Activated CD4-positive, alpha-beta T cell treated with anti-CD3 and anti-CD28 coated beads for 4 hours (primary cell): ENCODE results near the gene NCBP2.
A peak's percentile ranks its signal among the peaks of the same experiment; 100 is the strongest.

Experiments
- DNase-seq, 2 donors: peaks; one replicate each; pipeline ENCODE4 v3.0.0-alpha.2; 2020

Gene NCBP2

DNA sequence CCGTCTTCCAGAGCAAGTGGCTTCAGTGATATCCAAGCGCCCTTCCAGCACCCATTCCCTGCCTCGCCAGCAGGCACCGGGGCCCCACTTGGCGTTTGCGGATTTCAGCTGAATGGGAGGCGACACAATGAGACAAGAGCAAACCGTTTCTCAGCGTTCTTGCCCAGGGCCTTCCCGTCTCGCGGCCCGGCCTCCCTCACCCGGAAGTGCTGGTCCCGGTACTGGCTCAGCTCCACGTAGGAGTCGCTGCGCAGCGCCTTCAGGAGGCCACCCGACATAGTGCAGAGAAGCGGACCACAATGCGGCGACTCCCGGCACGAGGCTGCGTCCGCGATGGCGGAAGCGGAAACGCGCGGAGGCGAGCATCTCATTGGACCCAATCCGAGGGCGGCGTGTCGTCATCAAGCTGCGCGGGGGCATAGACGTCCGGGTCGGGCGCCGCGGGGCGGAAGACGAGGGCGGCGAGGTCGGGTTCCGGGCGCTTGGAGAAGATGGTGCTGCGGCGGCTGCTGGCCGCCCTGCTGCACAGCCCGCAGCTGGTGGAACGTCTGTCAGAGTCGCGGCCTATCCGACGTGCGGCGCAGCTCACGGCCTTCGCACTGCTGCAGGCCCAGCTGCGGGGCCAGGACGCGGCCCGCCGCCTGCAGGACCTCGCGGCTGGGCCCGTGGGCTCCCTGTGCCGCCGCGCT, at the start of gene NCBP2:
TSS of gene NCBP2 (minus strand) at position 303 of the 689 bp plus-strand sequence. CDS start at position 278, 25 bp downstream.
- DNase-seq: peak; percentile 99 to 100

DNA sequence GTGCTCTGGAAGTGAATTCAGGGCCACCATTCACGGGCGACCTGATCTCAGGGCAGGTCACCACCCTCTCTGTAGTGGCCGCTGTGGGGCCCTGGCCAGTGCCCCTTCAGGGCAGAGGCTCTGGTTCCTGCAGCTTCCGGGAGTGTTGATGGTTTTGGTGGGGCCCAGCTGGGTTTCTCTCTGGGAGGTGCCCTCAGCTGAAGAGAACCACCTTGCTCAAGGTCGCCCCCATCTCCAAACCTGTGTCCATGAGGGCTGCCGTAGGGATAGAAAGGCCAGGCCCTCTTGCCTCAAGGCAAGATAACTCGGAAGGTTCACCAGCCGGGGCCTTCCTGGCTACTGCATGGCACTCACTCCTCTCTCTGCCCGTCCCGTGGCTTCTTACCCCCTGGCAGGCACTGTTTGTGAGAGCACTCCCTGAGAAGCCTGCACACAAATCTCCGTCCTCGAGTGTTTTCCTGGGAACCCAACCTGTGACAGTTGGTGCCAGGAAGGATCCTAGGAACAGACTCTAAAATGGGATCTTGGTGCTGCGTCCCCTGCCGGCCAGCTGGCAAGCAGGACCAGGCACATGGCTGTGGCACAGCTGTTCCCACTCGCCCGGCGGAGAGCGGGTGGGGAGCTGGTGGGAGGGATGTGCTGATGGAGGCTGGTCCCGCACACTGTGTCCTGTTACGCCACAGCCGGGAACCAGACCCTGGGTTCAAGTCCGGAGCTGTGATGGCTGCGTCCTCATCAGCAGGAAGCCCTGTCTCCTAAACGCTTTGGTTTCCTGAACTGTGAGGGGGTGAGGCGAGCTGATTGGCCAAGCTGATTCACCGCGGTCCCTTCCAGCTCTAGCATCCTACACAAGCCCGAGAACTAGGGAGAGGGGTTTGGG, 49.5 kb upstream of the NCBP2 start:
- DNase-seq: no peak

DNA sequence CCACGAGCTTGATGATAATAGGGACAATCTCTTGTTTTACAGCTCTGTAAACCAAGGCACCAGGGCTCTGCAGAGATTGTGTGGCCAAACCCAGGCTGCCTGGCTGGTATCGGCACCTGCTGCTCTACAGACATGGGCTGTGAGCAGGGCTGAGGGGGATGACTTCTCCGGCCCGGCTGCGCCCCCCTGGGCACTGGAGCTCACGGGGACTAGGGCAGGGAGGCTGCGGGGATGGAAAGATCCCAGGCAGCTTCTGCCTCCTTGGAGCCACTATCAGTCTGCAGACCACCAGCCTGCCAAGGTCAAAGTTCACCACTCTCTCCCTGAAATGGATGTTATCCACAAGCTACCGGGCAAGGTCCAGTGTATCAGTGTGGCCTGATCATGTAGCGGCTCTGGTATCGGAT, 48.3 kb upstream of the NCBP2 start:
- no peak for DNase-seq

DNA sequence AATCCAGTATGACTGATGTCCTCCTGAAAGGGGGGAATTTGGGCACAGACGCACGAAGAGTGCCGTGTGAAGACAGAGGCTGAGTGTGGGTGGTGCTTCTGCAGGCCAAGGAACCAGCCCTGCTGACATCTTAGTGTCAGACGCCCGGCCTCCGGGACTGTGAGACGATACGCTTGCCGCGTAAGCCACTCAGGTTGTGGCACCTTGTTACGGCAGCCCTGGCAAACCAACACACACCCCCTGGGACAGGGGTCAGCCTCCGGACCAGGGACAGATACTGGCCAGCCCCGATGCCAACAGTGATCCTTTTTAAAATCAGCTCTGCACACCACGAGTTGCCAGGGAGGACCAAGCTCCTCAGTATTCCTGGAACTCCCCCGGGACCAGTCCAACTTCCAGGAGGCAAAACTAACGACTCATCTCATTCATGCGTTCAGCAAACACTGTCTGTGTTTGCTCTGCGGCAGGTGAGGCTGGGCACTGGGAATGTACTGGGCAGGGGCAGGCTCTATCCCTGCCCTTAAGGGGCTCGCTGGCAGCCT, 47.5 kb upstream of the NCBP2 start:
- no peak for DNase-seq

DNA sequence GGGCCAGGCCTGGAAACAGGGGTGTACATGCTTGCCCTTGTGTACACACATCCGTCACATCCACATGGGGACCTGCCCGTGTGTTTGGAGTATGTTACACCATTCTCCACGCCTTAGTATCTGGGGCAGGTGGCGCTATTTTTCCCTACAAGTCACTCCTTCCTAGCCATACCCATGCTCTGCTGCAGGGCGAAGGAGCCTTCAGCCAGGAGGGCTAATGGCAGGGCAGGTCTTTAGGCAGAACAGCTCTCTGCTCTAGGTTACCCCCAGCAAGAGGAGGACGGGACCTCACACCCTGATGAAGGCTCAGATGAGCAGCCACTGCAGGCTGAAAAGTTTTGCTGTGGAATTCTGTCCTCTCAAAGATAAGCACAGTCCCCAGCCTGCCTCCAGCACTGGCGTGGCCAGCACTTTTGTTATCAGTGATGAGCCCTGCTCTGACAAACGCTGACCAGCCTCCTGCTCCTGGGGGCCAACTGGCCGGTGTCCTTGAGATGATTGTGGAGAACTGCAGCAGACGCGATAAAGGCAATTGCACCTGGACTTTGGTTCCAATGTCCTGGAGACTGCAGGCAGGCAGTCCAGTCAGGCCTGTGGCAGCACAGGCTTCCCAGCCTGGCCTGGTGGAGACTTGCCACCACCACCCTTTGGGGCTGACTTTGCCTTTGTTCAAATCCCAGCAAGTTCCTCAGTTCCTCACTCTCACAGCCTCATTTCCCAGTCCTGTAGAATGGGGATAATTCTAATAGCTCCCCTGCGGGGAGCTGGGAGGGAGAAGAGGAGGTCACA, 46.1 kb upstream of the NCBP2 start:
- no peak for DNase-seq

DNA sequence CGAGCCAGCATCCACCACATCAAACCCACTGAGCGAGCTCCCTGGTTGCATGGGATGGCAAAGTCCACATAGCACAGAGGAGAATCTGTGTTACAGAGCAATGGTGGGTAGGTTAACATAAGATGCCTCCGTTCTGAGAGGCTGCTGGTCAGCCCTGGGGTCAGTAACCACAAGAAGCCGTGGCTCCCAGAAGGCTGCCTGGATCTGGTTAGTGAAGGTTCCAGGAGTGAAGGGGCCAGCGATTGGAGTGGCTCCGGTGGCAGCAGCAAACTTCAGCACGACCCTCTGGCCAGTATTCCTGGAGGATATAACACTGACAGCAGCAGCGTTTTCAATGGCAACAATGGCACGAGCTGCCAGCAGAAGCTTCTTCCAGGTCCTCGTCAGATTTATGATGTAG, 44.7 kb upstream of the NCBP2 start:
- DNase-seq: no peak

DNA sequence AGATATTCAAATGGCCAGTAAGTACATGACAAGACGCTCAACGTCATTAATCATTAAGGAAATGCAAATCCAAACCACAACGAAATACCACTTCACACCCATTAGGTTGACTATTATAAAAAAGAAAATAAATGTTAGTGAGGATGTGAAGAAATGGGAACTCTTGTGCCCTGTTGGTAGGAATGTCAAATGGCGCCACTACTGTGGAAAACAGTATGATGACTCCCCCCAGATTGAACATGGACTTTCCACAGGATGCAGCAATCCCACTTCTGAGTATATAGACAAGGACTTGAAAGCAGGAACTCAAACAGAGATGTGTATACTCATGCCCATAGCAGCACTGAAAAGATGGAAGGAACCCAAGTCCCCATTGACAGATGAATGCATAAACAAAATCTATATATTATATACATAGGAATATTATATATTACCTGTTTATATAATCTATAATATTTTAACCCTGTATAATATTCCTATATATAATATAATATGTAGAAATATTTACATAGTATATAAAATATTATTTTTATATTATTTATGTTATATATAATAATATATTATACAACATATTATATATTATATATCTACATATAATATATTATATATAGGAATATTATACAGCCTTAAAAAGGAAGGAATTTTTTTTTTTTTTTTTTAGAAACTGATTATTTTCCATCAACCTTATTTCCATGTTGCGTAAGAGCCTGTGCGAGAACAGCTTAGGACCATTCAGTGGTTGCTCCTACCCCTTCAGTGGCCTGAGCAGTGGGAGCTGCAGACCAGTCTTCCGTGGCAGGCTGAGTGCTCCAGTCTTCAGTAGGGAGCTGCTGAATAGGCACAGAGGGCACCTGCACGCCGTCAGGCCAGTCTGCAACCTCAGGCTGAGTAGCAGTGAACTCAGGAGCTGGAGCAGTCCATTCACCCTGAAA, 43.9 kb upstream of the NCBP2 start:
- no peak for DNase-seq

DNA sequence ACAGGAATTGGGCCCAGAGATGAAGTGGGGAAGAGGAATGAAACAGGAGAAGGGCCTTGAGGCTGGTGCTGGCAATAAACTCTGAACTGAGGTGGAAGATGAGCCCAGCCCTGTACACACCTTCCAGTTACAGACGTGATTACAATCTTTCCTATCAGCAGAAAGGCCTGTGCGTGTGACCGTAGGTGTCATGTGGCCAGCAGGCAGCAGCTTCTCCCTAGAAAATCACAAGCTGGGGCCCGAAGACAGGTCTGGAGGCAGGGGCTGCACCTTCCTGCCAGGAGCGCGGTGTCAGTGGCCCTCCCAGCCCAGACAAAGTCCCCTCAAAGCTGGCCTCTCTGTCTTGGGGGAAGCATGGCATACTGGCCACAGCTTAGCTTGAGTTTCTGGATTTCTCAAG, 43.0 kb upstream of the NCBP2 start:
- no peak for DNase-seq

DNA sequence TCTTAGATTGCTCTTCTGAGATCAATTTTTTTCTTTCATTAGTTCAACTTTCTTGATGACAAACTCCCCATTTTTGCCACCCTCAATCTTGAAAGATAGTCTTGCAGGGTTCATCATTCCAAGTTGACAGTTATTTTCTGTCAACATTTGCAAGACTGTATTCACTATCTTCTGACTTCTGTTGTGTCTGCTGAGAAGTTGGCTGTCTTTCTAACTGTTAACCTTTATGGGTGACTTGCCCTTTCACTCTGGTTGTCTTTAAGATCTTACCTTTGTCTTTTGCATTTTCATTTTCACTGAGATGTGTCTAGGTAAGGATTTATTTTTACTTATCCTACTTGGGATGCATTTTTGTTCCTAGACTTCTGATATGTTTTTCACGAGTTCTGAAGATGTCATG, 40.9 kb upstream of the NCBP2 start:
- no peak for DNase-seq

DNA sequence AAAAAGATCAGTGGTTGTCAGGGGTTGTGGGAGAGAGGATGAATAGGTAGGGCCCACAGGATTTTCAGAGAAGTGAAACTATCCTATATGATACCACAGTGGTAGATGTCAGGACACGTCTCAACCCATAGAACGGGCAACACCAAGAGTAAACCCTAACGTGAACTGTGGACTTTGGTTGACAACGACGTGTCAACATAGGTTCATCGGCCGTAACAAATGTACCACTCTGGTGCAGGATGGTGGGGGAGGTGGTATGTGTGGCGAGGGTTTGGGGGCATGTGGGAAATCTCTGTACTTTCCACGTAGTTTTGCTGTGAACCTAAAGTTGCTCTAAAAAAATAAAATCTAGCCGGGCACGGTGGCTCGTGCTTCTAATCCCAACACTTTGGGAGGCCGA, 39.3 kb upstream of the NCBP2 start:
- DNase-seq: no peak

DNA sequence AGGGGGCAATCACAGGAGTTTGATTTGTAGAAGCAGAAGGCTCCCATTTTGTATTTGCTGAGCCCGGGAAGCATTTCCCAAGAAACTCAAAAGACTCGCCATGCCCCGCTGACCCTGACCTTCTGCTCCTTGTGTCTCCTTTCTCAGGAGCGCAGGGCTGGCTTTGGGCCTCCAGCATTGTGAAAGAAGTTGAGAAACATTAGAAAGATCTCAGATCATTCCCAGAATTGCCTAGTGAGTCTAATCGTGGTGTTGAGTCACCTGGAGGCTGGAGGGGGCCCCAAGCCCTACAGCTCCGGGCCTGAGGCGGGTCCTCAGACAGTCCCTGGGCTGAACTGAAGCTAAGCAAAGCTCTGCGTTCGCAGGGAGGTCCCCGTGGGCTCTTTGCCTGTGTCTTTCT, 37.2 kb upstream of the NCBP2 start:
- DNase-seq: no peak

DNA sequence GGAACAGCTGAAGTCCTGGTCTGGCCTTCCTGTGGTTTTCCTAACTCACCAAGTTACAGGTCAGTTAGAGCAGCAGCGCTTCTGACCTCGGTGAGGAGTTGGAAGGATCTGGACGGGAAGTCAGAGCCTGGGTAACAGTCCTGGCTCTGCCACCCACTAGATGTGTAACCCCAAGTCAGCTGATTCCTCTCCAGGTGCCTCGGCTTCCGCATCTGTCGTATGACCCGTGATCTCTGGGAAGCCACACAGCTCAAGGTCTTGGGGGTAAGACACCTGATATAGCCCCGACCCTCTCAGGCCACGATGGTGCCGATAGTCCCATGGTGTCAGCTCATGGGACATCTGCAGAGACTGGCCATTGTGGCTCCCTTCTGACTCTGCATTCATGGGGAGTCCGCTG, 34.6 kb upstream of the NCBP2 start:
- no peak for DNase-seq

DNA sequence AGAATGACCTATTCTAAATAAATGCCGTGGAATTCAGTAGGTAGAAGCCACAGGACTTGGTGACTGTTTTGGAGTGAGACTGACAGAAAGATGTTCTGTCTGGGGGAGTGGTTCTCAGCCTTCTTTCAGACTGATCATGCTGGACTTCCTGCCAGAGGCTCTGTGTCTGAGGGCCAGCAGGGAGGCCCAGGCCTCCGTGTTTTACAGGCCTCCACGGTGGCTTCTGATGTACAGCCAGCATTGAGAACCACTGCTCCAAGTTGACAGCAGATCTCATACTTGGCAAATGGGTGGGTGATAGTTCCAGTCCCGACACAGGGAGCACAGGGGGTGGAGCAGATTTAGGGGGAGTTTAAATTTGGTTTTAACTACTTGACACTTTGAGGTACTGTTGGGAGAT, 33.0 kb upstream of the NCBP2 start:
- DNase-seq: no peak

DNA sequence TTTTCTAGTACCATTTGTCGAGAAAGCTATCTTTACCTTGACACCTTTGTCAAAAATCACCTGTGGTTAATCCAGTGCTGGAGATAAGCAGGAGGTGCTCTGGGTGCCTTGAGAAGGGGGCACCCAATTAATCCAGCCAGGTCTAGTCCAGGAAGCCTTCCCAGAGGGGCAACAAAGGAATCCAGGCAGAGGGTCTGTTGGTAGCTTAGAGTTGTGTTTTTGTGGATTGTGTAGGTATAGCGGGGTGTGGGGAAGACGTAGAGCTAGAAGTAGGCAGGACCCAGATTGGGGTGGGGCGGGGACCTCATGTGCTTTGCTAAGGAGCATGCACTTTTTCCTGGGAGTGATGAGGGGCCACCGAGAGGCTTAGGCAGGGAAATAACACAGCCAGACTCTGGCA, 32.3 kb upstream of the NCBP2 start:
- no peak for DNase-seq

DNA sequence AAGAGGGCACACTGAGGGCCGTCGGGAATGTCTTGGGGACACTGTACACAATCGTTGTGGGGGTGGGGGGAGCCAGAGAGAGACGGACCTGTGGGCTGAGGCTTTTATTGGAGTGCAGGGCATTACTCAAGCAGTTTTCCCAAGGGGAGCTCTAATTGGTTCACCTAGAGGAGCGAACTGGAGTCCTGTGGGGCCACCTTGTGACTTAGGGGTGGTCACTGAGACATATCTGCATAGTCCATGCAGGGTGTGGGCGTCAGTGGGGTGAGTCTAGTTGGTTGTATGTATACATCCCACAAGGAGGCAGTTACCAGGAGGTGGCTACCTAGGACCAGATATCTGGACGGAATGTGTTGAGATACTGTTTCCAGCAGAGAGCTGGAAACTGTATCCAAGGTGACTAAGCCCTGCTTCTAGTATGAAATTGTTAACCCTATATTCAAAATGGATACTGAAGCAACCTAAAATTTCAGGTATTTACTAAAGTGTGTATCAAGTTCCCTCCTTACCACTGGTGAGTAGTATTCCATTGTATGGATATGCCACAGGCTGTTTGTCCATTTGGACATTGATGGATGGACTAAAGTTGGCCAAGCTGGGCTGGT, 28.9 kb upstream of the NCBP2 start:
- no peak for DNase-seq

DNA sequence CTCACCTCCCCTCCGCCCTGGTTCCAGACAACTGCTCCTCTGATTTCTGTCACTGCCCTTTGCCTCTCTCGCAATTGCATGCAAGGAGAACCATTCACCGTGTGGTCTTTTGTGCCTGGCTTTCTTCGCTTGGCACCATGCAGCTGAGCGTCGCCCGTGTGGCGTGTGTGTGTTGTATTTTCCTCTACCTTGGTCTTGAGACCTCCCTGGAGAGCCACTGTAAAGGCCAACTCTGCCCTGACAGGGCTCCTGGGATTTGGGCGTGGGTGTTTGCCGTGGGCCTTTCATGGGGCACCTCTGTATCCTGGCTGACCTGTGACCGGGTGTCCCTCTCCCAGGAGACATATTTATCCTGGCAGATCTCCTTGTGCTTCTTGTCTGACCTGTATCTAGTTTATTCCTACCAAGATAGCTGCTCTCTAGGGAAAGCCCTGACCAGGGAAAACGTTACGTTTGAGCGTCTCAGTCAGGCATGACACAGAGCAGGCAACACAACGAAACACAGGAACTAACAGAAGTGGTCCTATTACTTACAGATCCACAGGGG, 28.3 kb upstream of the NCBP2 start:
- DNase-seq: no peak

DNA sequence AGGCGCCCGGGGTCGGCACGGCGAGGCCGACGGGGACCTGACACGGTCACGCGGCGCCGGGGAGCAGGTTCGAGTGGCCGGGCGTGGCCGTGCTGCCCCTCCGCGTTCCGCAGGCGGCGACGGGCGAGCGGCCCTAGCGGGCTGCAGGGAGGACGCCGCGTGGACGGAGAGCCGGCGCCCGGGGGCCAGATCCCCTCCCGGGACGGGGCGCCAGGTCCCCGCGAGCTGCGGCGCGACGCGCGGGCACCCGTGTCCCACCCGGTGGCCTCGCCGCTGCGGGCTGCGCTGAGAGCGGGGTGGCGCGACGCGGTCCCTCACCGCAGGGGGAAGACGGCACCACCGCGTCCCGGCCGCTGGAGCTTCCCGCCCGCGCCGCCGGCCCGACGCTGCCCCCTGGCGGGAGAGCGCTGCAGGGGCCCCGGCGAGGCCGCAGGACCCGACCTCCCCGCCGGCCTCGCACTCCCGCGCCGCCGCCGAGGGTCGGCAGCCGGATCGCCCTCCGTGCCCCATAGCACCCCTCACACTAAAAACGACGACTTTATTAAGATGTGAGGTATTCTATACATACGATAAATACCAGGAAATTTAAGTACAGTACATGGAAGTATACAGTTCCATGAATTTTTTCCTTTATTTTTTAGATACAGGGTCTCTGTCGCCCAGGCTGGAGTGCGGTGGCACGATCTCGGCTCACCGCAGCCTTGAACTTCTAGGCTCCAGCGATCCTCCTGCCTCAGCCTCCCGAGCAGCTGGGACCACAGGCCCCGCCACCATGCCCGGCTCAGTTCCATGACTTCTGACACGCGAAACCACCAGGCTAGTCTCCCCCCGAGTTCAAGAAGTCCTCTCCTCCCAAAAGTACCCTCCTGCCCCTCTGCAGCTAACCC, 27.6 kb upstream of the NCBP2 start:
- peak; percentile 59 to 63 for DNase-seq

DNA sequence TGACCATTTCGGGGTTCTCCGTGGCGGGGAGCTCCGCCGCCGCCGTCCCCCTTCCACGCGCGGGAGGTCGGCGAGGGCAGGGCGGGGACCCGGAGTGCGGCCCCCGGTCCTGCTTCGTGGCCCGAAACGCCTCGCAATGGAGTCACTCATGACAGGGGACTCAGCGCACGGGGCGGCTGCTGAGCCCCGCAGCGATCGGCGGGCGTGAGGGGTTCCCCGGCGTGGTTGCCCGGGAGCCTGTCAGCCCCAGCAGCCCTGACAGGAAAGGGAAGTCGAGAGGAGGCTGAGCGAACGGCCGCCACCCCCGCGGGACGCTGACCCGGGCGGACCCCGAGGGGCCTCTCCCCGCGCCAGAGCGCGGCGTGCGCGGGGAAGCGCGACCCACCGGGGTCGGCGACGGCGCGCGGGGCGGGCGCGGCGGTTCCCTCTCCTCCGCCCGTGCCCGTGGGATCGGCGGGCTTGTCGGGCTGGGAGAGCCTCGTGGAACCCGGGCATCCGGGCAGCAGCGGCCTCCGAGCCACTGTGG, 26.9 kb upstream of the NCBP2 start:
- peak; percentile 21 to 34 for DNase-seq

DNA sequence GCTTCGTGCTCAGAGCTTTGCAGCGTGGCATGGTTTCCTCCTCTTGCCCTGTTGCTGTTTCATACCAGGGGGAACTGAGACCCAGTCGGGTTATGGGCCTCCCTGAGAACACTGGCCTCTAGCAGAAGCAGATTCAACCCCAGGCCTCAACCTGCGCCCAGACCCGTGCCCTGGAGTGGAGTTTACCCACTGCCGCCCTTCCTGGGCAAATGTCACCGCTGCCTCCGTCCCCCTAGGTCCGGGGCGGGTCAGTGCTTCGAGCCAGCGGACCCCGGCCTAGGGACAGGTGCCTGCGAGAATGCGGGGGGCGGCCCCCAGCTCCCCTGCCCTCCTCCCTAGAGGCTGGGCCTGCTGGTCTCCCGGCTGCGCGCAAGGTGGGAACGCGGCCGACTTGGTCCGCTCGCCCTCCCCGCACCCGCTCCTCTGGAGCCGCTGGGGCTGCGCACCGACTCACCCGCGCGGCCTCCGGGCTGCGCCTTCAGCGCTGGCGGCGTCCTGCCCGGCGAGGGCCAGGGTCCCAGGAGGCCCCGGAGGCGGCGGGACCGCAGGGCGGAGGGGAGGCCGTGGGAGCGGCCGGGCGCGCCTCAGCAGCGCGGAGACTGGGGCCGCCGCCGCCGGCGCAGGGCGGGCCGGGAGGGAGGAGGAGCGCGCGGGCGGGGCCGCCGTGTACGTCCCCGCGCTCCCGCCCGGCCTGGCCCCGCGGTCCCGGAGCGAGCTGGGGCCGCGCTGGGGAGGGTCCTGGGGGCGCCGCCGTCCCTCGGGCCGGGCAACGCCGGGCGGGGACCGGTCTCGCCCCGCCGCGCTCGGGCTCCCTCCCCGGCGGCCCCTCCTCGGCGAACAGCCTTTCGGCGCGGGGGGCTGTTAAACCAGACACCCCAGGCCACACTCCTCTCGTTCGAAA, 26.2 kb upstream of the NCBP2 start, which contains the start of gene PIGZ:
TSS of gene PIGZ (minus strand) at position 601 of the 901 bp plus-strand sequence. CDS start 16,802 bp downstream, outside the sequence.
- DNase-seq: peak; percentile 11 to 33
